Memory B cell (primary cell): ENCODE data around the gene CST7.
A peak's percentile ranks its signal among the peaks of the same experiment; 100 is the strongest.

Experiments used
- ATAC-seq: fragments of 150-1000 bp; cut with Tn5 transposase; 2 replicates; pipeline ENCODE4 v1.10.0; 2021; ENCODE audit warnings: low read depth, mild to moderate bottlenecking, moderate library complexity
- DNase-seq, 2 donors: peaks; one replicate each; pipeline ENCODE4 v3.0.0; 2022; ENCODE audit warnings: low spot score in 2 of 2
- H3K27ac Mint-ChIP-seq: one replicate; pipeline ENCODE4 v1.8.0; 2022; ENCODE audit warnings: mild to moderate bottlenecking, moderate library complexity, mixed read lengths
- H3K27me3 Mint-ChIP-seq: one replicate; pipeline ENCODE4 v1.8.0; 2022; ENCODE audit warnings: mixed read lengths
- H3K36me3 Mint-ChIP-seq: one replicate; pipeline ENCODE4 v1.8.0; 2022; ENCODE audit warnings: mild to moderate bottlenecking, mixed read lengths
- H3K4me1 Mint-ChIP-seq: one replicate; pipeline ENCODE4 v1.8.0; 2022; ENCODE audit warnings: mixed read lengths
- H3K4me3 Mint-ChIP-seq: one replicate; pipeline ENCODE4 v1.8.0; 2022; ENCODE audit warnings: mild to moderate bottlenecking, moderate library complexity, mixed read lengths
- H3K9me3 Mint-ChIP-seq: one replicate; pipeline ENCODE4 v1.8.0; 2022; ENCODE audit warnings: mixed read lengths

Gene CST7

DNA sequence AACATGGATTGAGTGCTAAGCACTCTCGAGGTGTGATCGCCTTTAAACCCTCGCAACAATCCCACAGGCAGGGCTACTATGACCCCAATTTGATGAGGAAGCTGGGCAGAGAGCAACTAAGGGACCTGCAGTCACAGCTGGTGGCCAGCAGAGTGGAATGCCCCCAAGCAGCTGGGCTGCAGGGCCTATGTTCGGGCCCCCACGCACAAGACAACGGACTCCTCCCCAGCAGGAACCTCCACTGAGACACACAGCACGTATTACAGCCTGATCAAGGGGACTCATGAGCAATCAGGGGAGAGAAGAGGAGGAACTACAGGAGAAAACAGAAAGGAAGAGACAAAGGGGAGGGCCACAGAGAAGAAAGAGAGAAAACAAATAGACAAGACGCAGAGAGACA lies 21.7 kb downstream of the CST7 start:
- H3K27me3 Mint-ChIP-seq: no peaks in the 10 kb centered on the region
- H3K4me3 Mint-ChIP-seq: no peak overlapping the region
- ATAC-seq (no peak), DNase-seq (no peak)
- no peaks in the 10 kb centered on the region for H3K4me1 Mint-ChIP-seq
- no peaks in the 10 kb centered on the region for H3K9me3 Mint-ChIP-seq
- peaks cover 47% of the 10 kb centered on the region for H3K36me3 Mint-ChIP-seq
- H3K27ac Mint-ChIP-seq: no peak overlapping the region

DNA sequence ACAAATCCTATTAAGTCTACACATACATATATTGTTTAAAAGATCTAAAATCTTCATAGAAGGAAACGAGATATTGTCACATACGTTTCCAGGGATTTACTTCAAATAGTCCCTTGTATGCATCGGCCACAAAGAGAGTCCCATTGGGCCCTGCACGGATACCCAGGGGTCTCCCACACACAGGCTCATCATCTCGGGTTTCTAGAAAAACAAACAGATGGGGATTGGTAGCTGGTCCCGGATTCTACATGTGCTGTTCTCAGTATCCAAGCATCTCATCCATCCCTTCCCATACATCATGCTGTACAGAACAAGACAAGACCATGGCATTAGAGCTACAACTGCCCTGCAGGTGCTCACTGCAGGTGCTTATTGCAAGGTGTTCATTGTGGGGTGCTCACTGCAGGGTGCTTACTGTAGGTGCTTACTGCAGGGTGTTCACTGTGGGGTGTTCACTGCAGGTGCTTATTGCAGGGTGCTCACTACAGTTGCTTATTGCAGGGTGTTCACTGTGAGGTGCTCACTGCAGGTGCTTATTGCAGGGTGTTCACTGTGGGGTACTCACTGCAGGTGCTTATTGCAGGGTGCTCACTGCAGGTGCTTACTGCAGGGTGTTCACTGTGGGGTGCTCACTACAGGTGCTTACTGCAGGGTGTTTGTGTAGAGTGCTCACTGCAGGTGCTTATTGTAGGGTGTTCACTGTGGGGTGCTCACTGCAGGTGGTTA lies 22.5 kb downstream of the CST7 start:
- H3K27ac Mint-ChIP-seq: no peak overlapping the region
- ATAC-seq (no peak), DNase-seq (no peak)
- H3K9me3 Mint-ChIP-seq: peaks cover 5% of the 10 kb centered on the region
- no peaks in the 10 kb centered on the region for H3K4me1 Mint-ChIP-seq
- no peaks in the 10 kb centered on the region for H3K27me3 Mint-ChIP-seq
- peaks cover 51% of the 10 kb centered on the region for H3K36me3 Mint-ChIP-seq
- no peak overlapping the region for H3K4me3 Mint-ChIP-seq

GRCh38 chr20:24972341-24972740 lies 23.3 kb downstream of the CST7 start:
- peaks cover 58% of the 10 kb centered on the region for H3K36me3 Mint-ChIP-seq

GRCh38 chr20:24977336-24977735 lies 28.3 kb downstream of the CST7 start:
- DNase-seq: no peak
- Mint-ChIP-seq H3K27ac (no peak overlapping the region), H3K27me3 (no peaks in the 10 kb centered on the region), H3K4me3 (no peak overlapping the region), H3K9me3 (peaks cover 11% of the 10 kb centered on the region), H3K4me1 (peaks cover 1% of the 10 kb centered on the region), H3K36me3 (peaks cover 58% of the 10 kb centered on the region)
- ATAC-seq: no peak

More at GRCh38 chr20:24972341-24972740, 23.3 kb downstream of the CST7 start:
- peaks cover 7% of the 10 kb centered on the region for H3K9me3 Mint-ChIP-seq
- no peaks in the 10 kb centered on the region for H3K27me3 Mint-ChIP-seq
- no peak overlapping the region for H3K4me3 Mint-ChIP-seq
- no peaks in the 10 kb centered on the region for H3K4me1 Mint-ChIP-seq
- no peak overlapping the region for H3K27ac Mint-ChIP-seq
- ATAC-seq: no peak
- no peak for DNase-seq

DNA sequence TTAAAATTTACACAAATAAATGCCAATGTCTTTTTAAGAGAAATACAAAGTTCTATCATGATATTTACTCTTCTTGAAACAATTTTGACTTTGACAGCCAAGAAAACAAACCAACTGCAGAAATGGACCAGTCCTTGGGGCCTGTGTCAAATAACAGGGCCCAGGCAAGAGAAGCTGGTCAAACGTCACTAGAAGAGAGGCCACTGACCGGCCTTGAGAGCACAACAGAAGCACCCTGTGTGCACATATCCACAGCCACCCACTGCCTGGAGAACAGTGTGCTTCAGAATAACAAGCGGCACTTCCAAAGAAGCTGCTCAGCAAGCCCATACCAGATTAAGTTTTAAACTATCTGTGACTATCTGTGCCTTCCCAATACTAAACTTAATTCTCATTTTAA lies 28.7 kb downstream of the CST7 start:
- H3K27ac Mint-ChIP-seq: no peak overlapping the region
- no peaks in the 10 kb centered on the region for H3K27me3 Mint-ChIP-seq
- peaks cover 11% of the 10 kb centered on the region for H3K9me3 Mint-ChIP-seq
- peaks cover 60% of the 10 kb centered on the region for H3K36me3 Mint-ChIP-seq
- H3K4me3 Mint-ChIP-seq: no peak overlapping the region
- ATAC-seq (no peak), DNase-seq (no peak)
- peaks cover 3% of the 10 kb centered on the region for H3K4me1 Mint-ChIP-seq

GRCh38 chr20:24978513-24978912 lies 29.4 kb downstream of the CST7 start:
- Mint-ChIP-seq H3K9me3 (peaks cover 11% of the 10 kb centered on the region), H3K27ac (no peak overlapping the region), H3K4me1 (peaks cover 3% of the 10 kb centered on the region), H3K36me3 (peaks cover 60% of the 10 kb centered on the region), H3K27me3 (no peaks in the 10 kb centered on the region), H3K4me3 (no peak overlapping the region)
- DNase-seq: no peak
- no peak for ATAC-seq

DNA sequence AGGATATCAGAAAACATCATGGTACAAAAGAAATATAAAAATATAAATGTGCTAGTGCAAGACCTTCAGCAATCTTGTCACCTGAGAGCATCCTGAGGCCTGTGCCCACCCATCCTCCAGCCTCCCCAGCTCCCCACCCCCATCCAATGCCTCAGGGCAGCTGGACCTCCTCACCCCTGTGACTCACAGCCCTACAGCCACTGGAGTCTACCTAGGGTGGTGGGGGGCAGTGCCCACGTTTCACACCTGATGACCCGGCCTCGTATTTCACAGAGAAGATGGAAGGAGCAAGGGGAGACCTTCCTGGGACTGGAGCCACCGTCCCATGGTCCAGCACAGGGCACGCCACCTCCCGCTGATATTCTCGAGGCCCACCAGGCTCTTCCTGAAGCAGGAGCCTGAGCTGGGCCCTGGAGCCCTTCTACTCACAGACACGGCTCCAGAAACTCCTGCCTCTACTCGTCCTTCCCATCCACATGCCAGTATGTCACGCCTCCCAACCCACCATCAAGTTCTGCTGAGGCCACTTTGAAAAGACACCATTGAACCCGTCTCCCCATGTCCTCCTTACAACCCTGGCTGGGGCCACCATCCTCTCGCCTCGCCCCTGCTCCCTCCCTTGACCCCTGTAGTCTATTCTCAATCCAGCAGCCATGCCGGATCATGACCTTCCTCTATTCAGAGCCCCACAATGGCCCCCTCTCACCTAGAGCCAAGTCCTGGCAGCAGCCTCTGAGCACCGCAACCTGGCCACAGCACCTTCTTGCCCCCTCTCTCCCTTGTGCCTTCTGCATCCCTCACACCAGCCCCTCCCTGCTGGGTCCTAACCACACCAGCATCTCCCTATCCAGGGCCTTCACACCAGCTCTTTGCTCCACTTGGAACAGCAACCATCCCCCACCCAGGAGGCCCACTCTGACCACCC lies 30.2 kb downstream of the CST7 start:
- no peak for ATAC-seq

DNA sequence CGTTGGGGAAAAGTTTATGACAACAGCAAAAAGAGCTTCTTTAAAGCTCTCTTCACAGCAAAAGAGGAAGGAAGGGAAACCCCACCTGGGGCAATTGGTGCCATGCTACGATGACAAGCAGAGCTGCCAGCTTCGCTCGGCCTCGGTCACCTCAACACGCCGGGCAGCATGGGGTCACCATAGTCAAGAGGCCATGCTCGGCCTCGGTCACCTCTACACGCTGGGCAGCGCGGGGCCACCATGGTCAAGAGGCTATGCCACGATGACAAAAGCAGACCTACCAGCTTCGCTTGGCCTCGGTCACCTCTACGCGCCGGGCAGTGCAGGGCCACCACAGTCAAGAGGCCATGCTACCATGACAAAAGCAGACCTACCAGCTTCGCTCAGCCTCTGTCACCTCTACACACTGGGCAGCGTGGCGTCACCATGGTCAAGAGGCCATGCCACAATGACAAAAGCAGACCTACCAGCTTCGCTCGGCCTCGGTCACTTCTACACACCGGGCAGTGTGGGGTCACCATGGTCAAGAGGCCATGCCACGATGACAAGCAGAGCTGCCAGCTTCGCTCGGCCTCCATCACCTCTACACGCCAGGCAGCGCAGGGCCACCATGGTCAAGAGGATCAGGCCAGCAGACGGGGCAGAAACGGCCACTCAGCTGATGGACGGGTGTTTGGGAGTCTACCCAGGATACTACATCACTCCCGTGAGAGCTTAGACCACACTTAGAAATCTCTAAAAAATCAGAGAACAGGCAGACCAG lies 31.4 kb downstream of the CST7 start:
- Mint-ChIP-seq H3K4me1 (peaks cover 3% of the 10 kb centered on the region), H3K36me3 (peaks cover 57% of the 10 kb centered on the region), H3K27ac (no peak overlapping the region), H3K27me3 (no peaks in the 10 kb centered on the region), H3K9me3 (peaks cover 11% of the 10 kb centered on the region), H3K4me3 (no peak overlapping the region)
- ATAC-seq (no peak), DNase-seq (no peak)

More for the DNA sequence above, 30.2 kb downstream of the CST7 start:
- Mint-ChIP-seq H3K36me3 (peaks cover 63% of the 10 kb centered on the region), H3K27ac (no peak overlapping the region), H3K4me3 (no peak overlapping the region), H3K27me3 (no peaks in the 10 kb centered on the region), H3K4me1 (peaks cover 3% of the 10 kb centered on the region), H3K9me3 (peaks cover 11% of the 10 kb centered on the region)
- DNase-seq: no peak

GRCh38 chr20:24981282-24981681 lies 32.2 kb downstream of the CST7 start:
- DNase-seq: no peak
- Mint-ChIP-seq H3K27me3 (no peaks in the 10 kb centered on the region), H3K27ac (no peak overlapping the region), H3K4me3 (no peak overlapping the region), H3K9me3 (peaks cover 8% of the 10 kb centered on the region), H3K36me3 (peaks cover 50% of the 10 kb centered on the region), H3K4me1 (peaks cover 3% of the 10 kb centered on the region)
- ATAC-seq: no peak

- no peak overlapping the region for H3K4me3 Mint-ChIP-seq
- DNase-seq: no peak
- no peaks in the 10 kb centered on the region for H3K27me3 Mint-ChIP-seq
- H3K27ac Mint-ChIP-seq: no peak overlapping the region
- H3K36me3 Mint-ChIP-seq: peaks cover 47% of the 10 kb centered on the region
- ATAC-seq: no peak
- peaks cover 3% of the 10 kb centered on the region for H3K4me1 Mint-ChIP-seq
- peaks cover 5% of the 10 kb centered on the region for H3K9me3 Mint-ChIP-seq
Measured at GRCh38 chr20:24981790-24982189, 32.7 kb downstream of the CST7 start.

- Mint-ChIP-seq H3K9me3 (peaks cover 4% of the 10 kb centered on the region), H3K4me1 (peaks cover 8% of the 10 kb centered on the region), H3K36me3 (peaks cover 37% of the 10 kb centered on the region), H3K27me3 (no peaks in the 10 kb centered on the region), H3K27ac (no peak overlapping the region), H3K4me3 (no peak overlapping the region)
- DNase-seq: no peak
- ATAC-seq: no peak
Measured at GRCh38 chr20:24983896-24984295, 34.8 kb downstream of the CST7 start.

GRCh38 chr20:24984961-24985640 lies 36.0 kb downstream of the CST7 start:
- Mint-ChIP-seq H3K9me3 (peaks cover under 1% of the 10 kb centered on the region), H3K27ac (peak overlapping the region; percentile 28), H3K4me1 (peaks cover 8% of the 10 kb centered on the region), H3K4me3 (no peak overlapping the region), H3K36me3 (peaks cover 29% of the 10 kb centered on the region), H3K27me3 (no peaks in the 10 kb centered on the region)
- ATAC-seq (no peak), DNase-seq (no peak)

GRCh38 chr20:24985802-24986201 lies 36.7 kb downstream of the CST7 start:
- H3K27me3 Mint-ChIP-seq: no peaks in the 10 kb centered on the region
- H3K36me3 Mint-ChIP-seq: peaks cover 22% of the 10 kb centered on the region
- no peaks in the 10 kb centered on the region for H3K9me3 Mint-ChIP-seq
- no peak overlapping the region for H3K4me3 Mint-ChIP-seq
- ATAC-seq (no peak), DNase-seq (no peak)
- no peak overlapping the region for H3K27ac Mint-ChIP-seq
- H3K4me1 Mint-ChIP-seq: peaks cover 11% of the 10 kb centered on the region
